ENCODE measurements around the gene HSPB9.

The HSPB9 gene

GRCh38 chr17:42101513-42102292 lies 20.9 kb upstream of the HSPB9 start:
- peak; percentile 35 to 50 for DNase-seq

GRCh38 chr17:42103221-42103954 lies 19.2 kb upstream of the HSPB9 start:
- no peak for DNase-seq

- no peak for DNase-seq
These were observed 18.3 kb upstream of the HSPB9 start for GRCh38 chr17:42104264-42104663.

- DNase-seq: no peak
These were observed 16.6 kb upstream of the HSPB9 start for GRCh38 chr17:42106009-42106408.

GRCh38 chr17:42107124-42107523 lies 15.5 kb upstream of the HSPB9 start:
- DNase-seq: no peak

GRCh38 chr17:42107597-42108576 lies 14.7 kb upstream of the HSPB9 start:
- DNase-seq: no peak

GRCh38 chr17:42109086-42109485 lies 13.5 kb upstream of the HSPB9 start:
- no peak for DNase-seq

- DNase-seq: no peak
These were observed 12.0 kb upstream of the HSPB9 start for GRCh38 chr17:42110301-42111264.

- no peak for DNase-seq
These were observed 11.4 kb upstream of the HSPB9 start for GRCh38 chr17:42111265-42111636.

GRCh38 chr17:42111871-42112551 lies 10.6 kb upstream of the HSPB9 start:
- DNase-seq: peak in 1 of 2 experiments; percentile 11

- peak; percentile 96 to 98 for DNase-seq
These were observed 9.9 kb upstream of the HSPB9 start, which contains the start of gene DHX58 for GRCh38 chr17:42112552-42113176. TSS of gene DHX58 (minus strand) at chr17:42112714. CDS start at chr17:42111892, 822 bp downstream.

GRCh38 chr17:42113293-42114069 lies 9.1 kb upstream of the HSPB9 start:
- DNase-seq: no peak

- no peak for DNase-seq
These were observed 8.5 kb upstream of the HSPB9 start for GRCh38 chr17:42114118-42114517.

GRCh38 chr17:42116705-42117396 lies 5.8 kb upstream of the HSPB9 start:
- DNase-seq: peak; percentile 83 to 94

GRCh38 chr17:42117397-42118125 lies 5.0 kb upstream of the HSPB9 start:
- DNase-seq: no peak

GRCh38 chr17:42118126-42118510 lies 4.5 kb upstream of the HSPB9 start:
- no peak for DNase-seq

GRCh38 chr17:42118545-42118944 lies 4.1 kb upstream of the HSPB9 start:
- peak; percentile 35 to 39 for DNase-seq

GRCh38 chr17:42119301-42119700 lies 3.3 kb upstream of the HSPB9 start:
- no peak for DNase-seq

Data from Kasumi-1 (cell line).